H1 (cell line): Measurements from ENCODE around the gene GALNT5. TPM values are rescaled to one million over a fixed set of nuclear protein-coding genes. Genes with fewer than 3 reads are reported as not detected.

Experiments used
- CTCF ChIA-PET: fragments of 300-600 bp; sonication (Branson Sonifier 250); formaldehyde crosslinking; loops from one replicate; lab custom pipeline; 2021; ENCODE audit not compliant: partially characterized antibody; lab: Charles Lee
- POLR2A ChIA-PET: fragments of 300-600 bp; sonication (Branson Sonifier 250); formaldehyde crosslinking; loops from one replicate; lab custom pipeline; 2021; ENCODE audit warnings: inconsistent platforms; ENCODE audit not compliant: partially characterized antibody; lab: Charles Lee
- DNase-seq, 2 experiments: peaks; one replicate each; pipeline versions ENCODE4 v3.0.0 to v3.0.0-alpha.2; 2010 to 2022; ENCODE audit warnings: low spot score in 2 of 2, low read depth in 1 of 2, mixed read lengths in 1 of 2
- FAIRE-seq: peaks from 2 replicates; lab custom pipeline; 2011; peaks lifted over from hg19 to GRCh38; lab: Jason Lieb, UNC
- H2AFZ ChIP-seq: 2 replicates; pipeline ENCODE4 v1.8.1; 2012; ENCODE audit warnings: low read length, inconsistent platforms
- H2AK5ac ChIP-seq: 2 replicates; pipeline ENCODE4 v1.6.1; 2013; ENCODE audit warnings: low read depth, low read length
- H2BK120ac ChIP-seq: replicated peaks from 2 replicates; pipeline ENCODE3; 2013; ENCODE audit warnings: low read depth, low read length, inconsistent platforms
- H2BK12ac ChIP-seq: 2 replicates; pipeline ENCODE4 v1.6.1; 2013; ENCODE audit warnings: low read depth, low read length
- H2BK15ac ChIP-seq: 2 replicates; pipeline ENCODE4 v1.6.1; 2013; ENCODE audit warnings: low read length
- H2BK20ac ChIP-seq: 2 replicates; pipeline ENCODE4 v1.6.1; 2013; ENCODE audit warnings: low read length
- H2BK5ac ChIP-seq: 2 replicates; pipeline ENCODE4 v1.6.1; 2013; ENCODE audit warnings: low read depth, low read length
- H3K14ac ChIP-seq: 2 replicates; pipeline ENCODE4 v1.6.1; 2013; ENCODE audit warnings: inconsistent platforms; ENCODE audit not compliant: insufficient read length
- H3K18ac ChIP-seq: 2 replicates; pipeline ENCODE4 v1.6.1; 2013; ENCODE audit warnings: low read length; ENCODE audit errors: extremely low read depth
- H3K23ac ChIP-seq: 2 replicates; pipeline ENCODE4 v1.6.1; 2013; ENCODE audit warnings: inconsistent platforms; ENCODE audit not compliant: insufficient read length
- H3K23me2 ChIP-seq: 2 replicates; pipeline ENCODE4 v1.6.1; 2013; ENCODE audit warnings: low read depth, low read length
- H3K27ac ChIP-seq: 2 replicates; pipeline ENCODE4 v1.6.1; 2011; ENCODE audit warnings: low read depth, low read length, inconsistent platforms
- H3K27me3 ChIP-seq, 4 experiments: replicated peaks in 1 of 4; 1 replicate in 1 of 4; 2 replicates in 3 of 4; pipeline versions ENCODE4 v1.6.1 to v1.8.1; 2011 to 2013; ENCODE audit warnings: low read length in 3 of 4, mild to moderate bottlenecking in 3 of 4, inconsistent platforms in 2 of 4, mixed read lengths in 2 of 4, moderate library complexity in 1 of 4; ENCODE audit not compliant: control insufficient read depth in 3 of 4, insufficient read depth in 3 of 4; ENCODE audit errors: extremely low read depth in 1 of 4
- H3K36me3 ChIP-seq, 4 experiments: 2 replicates each; pipeline versions ENCODE4 v1.6.1 to v1.8.1; 2011 to 2013; ENCODE audit warnings: mild to moderate bottlenecking in 4 of 4, low read length in 3 of 4, moderate library complexity in 2 of 4, control low read depth in 1 of 4, inconsistent platforms in 1 of 4; ENCODE audit not compliant: insufficient read depth in 4 of 4, control insufficient read depth in 2 of 4
- H3K4ac ChIP-seq: replicated peaks from 2 replicates; pipeline ENCODE3; 2013; ENCODE audit warnings: low read length, low read depth, mixed read lengths, inconsistent platforms; ENCODE audit not compliant: insufficient read length
- H3K4me1 ChIP-seq, 4 experiments: replicated peaks in 1 of 4; 1 replicate in 1 of 4; 2 replicates in 3 of 4; pipeline versions ENCODE4 v1.6.1 to v1.8.1; 2011 to 2013; ENCODE audit warnings: low read length in 3 of 4, inconsistent platforms in 2 of 4, mixed read lengths in 1 of 4; ENCODE audit not compliant: insufficient read depth in 4 of 4, control insufficient read depth in 3 of 4
- H3K4me2 ChIP-seq, 2 experiments: 2 replicates each; pipeline versions ENCODE4 v1.6.1 to v1.8.1; 2011 to 2013; ENCODE audit warnings: low read depth in 2 of 2, low read length in 2 of 2, control low read depth in 1 of 2, inconsistent platforms in 1 of 2, mild to moderate bottlenecking in 1 of 2; ENCODE audit not compliant: insufficient read depth in 1 of 2
- H3K4me3 ChIP-seq, 4 experiments: fragments of 200-600, 300-600 bp in 1 of 4; sonication (generic), shearing (Covaris generic), sonication (Bioruptor Twin) in 1 of 4; 2 replicates each; pipeline versions ENCODE4 v1.5.1 to v1.8.1; 2011 to 2016; ENCODE audit warnings: low read length in 4 of 4, low read depth in 3 of 4, control low read depth in 2 of 4, inconsistent platforms in 2 of 4, mild to moderate bottlenecking in 2 of 4, mixed read lengths in 1 of 4, moderate library complexity in 1 of 4; ENCODE audit not compliant: insufficient read depth in 2 of 4; ENCODE audit errors: extremely low read depth in 1 of 4
- H3K56ac ChIP-seq: replicated peaks from 2 replicates; pipeline ENCODE3; 2013; ENCODE audit warnings: low read depth, mild to moderate bottlenecking, mixed read lengths, low read length, inconsistent platforms; ENCODE audit not compliant: insufficient read length
- H3K79me1 ChIP-seq: 2 replicates; pipeline ENCODE4 v1.6.1; 2013; ENCODE audit warnings: low read depth, low read length, control low read depth
- H3K79me2 ChIP-seq, 2 experiments: 2 replicates each; pipeline versions ENCODE4 v1.6.1 to v1.8.1; 2012 to 2013; ENCODE audit warnings: low read length in 2 of 2, mild to moderate bottlenecking in 2 of 2, inconsistent platforms in 1 of 2; ENCODE audit not compliant: insufficient read depth in 2 of 2, control insufficient read depth in 1 of 2
- H3K9ac ChIP-seq, 4 experiments: replicated peaks in 1 of 4; 1 replicate in 1 of 4; 2 replicates in 3 of 4; pipeline versions ENCODE4 v1.6.1 to v1.8.1; 2011 to 2013; ENCODE audit warnings: low read depth in 3 of 4, low read length in 3 of 4, control low read depth in 2 of 4, mild to moderate bottlenecking in 2 of 4, moderate library complexity in 2 of 4, inconsistent platforms in 1 of 4; ENCODE audit errors: extremely low read depth in 1 of 4
- H3K9me3 ChIP-seq, 2 experiments: 2 replicates each; pipeline versions ENCODE4 v1.6.1 to v1.8.1; 2012 to 2013; ENCODE audit warnings: mild to moderate bottlenecking in 2 of 2, moderate library complexity in 2 of 2, control low read depth in 1 of 2, inconsistent platforms in 1 of 2, low read depth in 1 of 2, low read length in 1 of 2, mixed read lengths in 1 of 2; ENCODE audit not compliant: insufficient read depth in 2 of 2
- H4K20me1 ChIP-seq, 2 experiments: replicated peaks in 1 of 2; 2 replicates each; pipeline versions ENCODE3 to v1.8.1; 2011 to 2013; ENCODE audit warnings: inconsistent platforms in 2 of 2, low read length in 2 of 2, mild to moderate bottlenecking in 1 of 2; ENCODE audit not compliant: insufficient read depth in 2 of 2, control insufficient read depth in 1 of 2
- H4K5ac ChIP-seq: 2 replicates; pipeline ENCODE4 v1.6.1; 2013; ENCODE audit warnings: low read length, low read depth, mixed read lengths, inconsistent platforms; ENCODE audit not compliant: insufficient read length
- H4K8ac ChIP-seq: 2 replicates; pipeline ENCODE4 v1.8.0; 2013; ENCODE audit warnings: mild to moderate bottlenecking, moderate library complexity, low read length, inconsistent platforms; ENCODE audit not compliant: insufficient read depth; ENCODE audit errors: extremely low read depth
- H4K91ac ChIP-seq: replicated peaks from 2 replicates; pipeline ENCODE3; 2013; ENCODE audit warnings: low read length, mixed read lengths, inconsistent platforms; ENCODE audit not compliant: insufficient read length
- ASH2L ChIP-seq: fragments of 200-600, 300-600 bp; sonication (generic); IDR thresholded peaks from one replicate; pipeline ENCODE4 v1.7.1; 2017; ENCODE audit warnings: low read length
- KDM5A ChIP-seq: fragments of 200-600 bp; IDR thresholded peaks from 2 replicates; pipeline ENCODE4 v1.7.1; 2012; ENCODE audit warnings: mild to moderate bottlenecking, low read length, inconsistent platforms, mixed read lengths
- MAFK ChIP-seq: IDR thresholded peaks from 2 replicates; pipeline ENCODE4 v1.6.1; 2012; ENCODE audit warnings: low read depth, mild to moderate bottlenecking, improper control_type of control experiment, low read length
- NANOG ChIP-seq: IDR thresholded peaks from 2 replicates; pipeline ENCODE4 v1.6.1; 2011; ENCODE audit warnings: low read length, low read depth, mild to moderate bottlenecking, inconsistent platforms; ENCODE audit not compliant: insufficient read depth, poor library complexity, severe bottlenecking
- PHF8 ChIP-seq: fragments of 200-600 bp; sonication (generic); conservative IDR thresholded peaks from 2 replicates; pipeline ENCODE4 v1.7.1; 2012; ENCODE audit warnings: low read depth, mild to moderate bottlenecking, inconsistent platforms, low read length, moderate library complexity
- RBBP5 ChIP-seq: IDR thresholded peaks from 2 replicates; pipeline ENCODE4 v1.7.1; 2012; ENCODE audit warnings: low read depth, mild to moderate bottlenecking, inconsistent platforms, low read length, moderate library complexity, borderline replicate concordance
- RFX5 ChIP-seq: IDR thresholded peaks from 2 replicates; pipeline ENCODE4 v1.6.1; 2011; ENCODE audit warnings: low read depth, low read length, improper control_type of control experiment, borderline replicate concordance
- SIRT6 ChIP-seq: IDR thresholded peaks from one replicate; pipeline ENCODE4 v1.7.1; 2012; ENCODE audit warnings: low read length, inconsistent platforms
- YY1 ChIP-seq: IDR thresholded peaks from 2 replicates; pipeline ENCODE4 v1.6.1; 2011; ENCODE audit warnings: low read depth, mild to moderate bottlenecking, low read length
- WGBS, 2 experiments: shearing (Covaris generic) in 1 of 2; methylation state at CpG; one replicate each; pipeline versions ENCODE4 v1.1.6 to v1.1.7; 2013 to 2015; ENCODE audit warnings: low lambda C conversion rate in 2 of 2, mixed read lengths in 2 of 2, inconsistent platforms in 1 of 2, low coverage in 1 of 2, missing lambda C conversion rate in 1 of 2; ENCODE audit not compliant: insufficient replicate concordance in 2 of 2, insufficient coverage in 1 of 2, insufficient read length in 1 of 2; ENCODE audit errors: extremely low coverage in 1 of 2, missing lambda C conversion rate in 1 of 2; 5-methylcytosine and 5-hydroxymethylcytosine counted together
- polyA plus RNA-seq, 7 experiments: library from polyadenylated mRNA; depleted of rRNA in 3 of 7; stranded (reverse) in 5 of 7; unstranded in 2 of 7; fragments of >200 nt in 5 of 7; fragments of 200-250 nt in 2 of 7; gene quantifications; 1 replicate in 5 of 7; 2 replicates in 1 of 7; 4 replicates in 1 of 7; pipeline versions ENCODE4 v1.2.1 to v1.2.3, GENCODE V29; 2011 to 2013; ENCODE audit warnings: missing spikeins in 2 of 7, mixed read lengths in 2 of 7
- total RNA-seq: library from RNA; stranded (reverse); fragmentation: NEBNext Ultra II Directional; extraction: Animal tissue kit (Norgen Biotek cat#: 25700); gene quantifications from 2 replicates; pipeline ENCODE4 v1.2.1, GENCODE V29; 2021

Gene GALNT5
- total and polyA plus RNA-seq, 2 of the 8 experiments (the other 6 are each of a cell fraction or from before 2014, with no cell fraction given): 0.02 to 0.06 TPM

DNA sequence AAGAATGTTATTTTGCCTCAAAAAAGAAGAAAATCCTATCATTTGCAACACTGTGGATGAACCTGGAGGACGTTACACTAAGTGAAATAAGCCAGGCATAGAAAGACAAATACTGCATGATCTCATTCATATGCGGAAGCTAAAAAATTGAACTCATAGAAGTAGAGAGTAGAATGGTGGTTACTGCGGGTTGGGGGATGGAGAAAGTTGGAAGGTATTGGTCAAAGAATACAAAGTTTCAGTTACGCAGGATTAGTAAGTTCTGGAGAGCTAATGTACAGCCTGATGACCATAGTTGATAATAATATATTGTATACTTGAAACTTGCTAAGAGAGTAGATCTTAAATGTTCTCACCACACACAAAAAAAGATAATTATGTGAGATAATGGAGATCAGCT lies 5.0 kb upstream of the GALNT5 start:
- Histone ChIP-seq H3K4ac (no peak overlapping the region), H4K8ac (no peak overlapping the region), H3K23ac (no peak overlapping the region), H2AFZ (no peak overlapping the region), H3K18ac (no peak overlapping the region), H3K23me2 (peaks cover 2% of the 10 kb centered on the region), H2BK120ac (no peak overlapping the region), H3K27ac (no peak overlapping the region), H2AK5ac (no peak overlapping the region), H4K91ac (no peak overlapping the region), H3K4me1 (peaks cover 0 to 2% (median 0%) of the 10 kb centered on the region in 4 experiments; a peak in 3 of 7 replicates), H3K9ac (no peak overlapping the region), H3K36me3 (no peaks in the 10 kb centered on the region), H3K9me3 (no peaks in the 10 kb centered on the region), H3K56ac (no peak overlapping the region), H2BK15ac (no peak overlapping the region), H3K79me1 (no peaks in the 10 kb centered on the region), H3K14ac (no peak overlapping the region), H3K4me2 (no peak overlapping the region), H4K5ac (no peak overlapping the region), H4K20me1 (no peaks in the 10 kb centered on the region), H3K4me3 (no peak overlapping the region), H3K27me3 (no peaks in the 10 kb centered on the region), H3K79me2 (no peaks in the 10 kb centered on the region), H2BK12ac (no peak overlapping the region), H2BK20ac (no peak overlapping the region), H2BK5ac (no peak overlapping the region)
- FAIRE-seq (no peak), DNase-seq (no peak)
- CTCF ChIA-PET: interaction anchor here (1.2 kb wide), 1 partner anchor 50 kb away, joined by 3 read pairs; no protein-coding TSS in a partner anchor
- WGBS, 2 experiments: 90% methylated on average over 4 of the region's 4 CpGs; no CpG with 5 or more reads in 1 of the 2 experiments
- TF ChIP-seq ASH2L (no peak), RFX5 (no peak), RBBP5 (no peak), PHF8 (no peak), NANOG (no peak), YY1 (no peak), MAFK (no peak), SIRT6 (no peak), KDM5A (no peak)
- POLR2A ChIA-PET: interaction anchor here (1.4 kb wide), 1 partner anchor 9 kb away, joined by 4 read pairs; no protein-coding TSS in a partner anchor
